Subcutaneous abdominal adipose tissue (tissue), 5 donors: ENCODE results near the gene LARP4.
"Not testable (repeated sequence)": the region's sequence is repeated elsewhere in the genome, so short reads cannot be mapped to it uniquely, and the experiment has no call there.

Experiments used
- H3K27ac ChIP-seq: one replicate; pipeline ENCODE4 v1.7.0; 2013; ENCODE audit warnings: low read depth, mild to moderate bottlenecking, inconsistent platforms, low read length, moderate library complexity
- H3K27me3 ChIP-seq, 5 donors: one replicate each; pipeline ENCODE4 v1.7.0; 2013; ENCODE audit warnings: low read length in 5 of 5, inconsistent platforms in 1 of 5; ENCODE audit not compliant: control insufficient read depth in 5 of 5, insufficient read depth in 4 of 5
- H3K36me3 ChIP-seq, 5 donors: one replicate each; pipeline ENCODE4 v1.7.0; 2013; ENCODE audit warnings: low read length in 5 of 5; ENCODE audit not compliant: control insufficient read depth in 5 of 5, insufficient read depth in 5 of 5
- H3K4me1 ChIP-seq, 5 donors: one replicate each; pipeline ENCODE4 v1.7.0; 2013; ENCODE audit warnings: low read length in 5 of 5, mild to moderate bottlenecking in 3 of 5, moderate library complexity in 1 of 5; ENCODE audit not compliant: control insufficient read depth in 5 of 5, insufficient read depth in 5 of 5
- H3K4me3 ChIP-seq, 5 donors: one replicate each; pipeline ENCODE4 v1.7.0; 2013; ENCODE audit warnings: low read length in 5 of 5, low read depth in 1 of 5
- H3K9ac ChIP-seq, 5 donors: one replicate each; pipeline ENCODE4 v1.7.0; 2013; ENCODE audit warnings: low read length in 5 of 5, mild to moderate bottlenecking in 4 of 5, moderate library complexity in 3 of 5
- H3K9me3 ChIP-seq, 5 donors: one replicate each; pipeline ENCODE4 v1.7.0; 2013; ENCODE audit warnings: low read length in 5 of 5; ENCODE audit not compliant: control insufficient read depth in 5 of 5
- donor health status: healthy.
- donor health status: healthy.
- donor health status: healthy.
- donor health status: healthy.
- donor health status: healthy.

The LARP4 gene

DNA sequence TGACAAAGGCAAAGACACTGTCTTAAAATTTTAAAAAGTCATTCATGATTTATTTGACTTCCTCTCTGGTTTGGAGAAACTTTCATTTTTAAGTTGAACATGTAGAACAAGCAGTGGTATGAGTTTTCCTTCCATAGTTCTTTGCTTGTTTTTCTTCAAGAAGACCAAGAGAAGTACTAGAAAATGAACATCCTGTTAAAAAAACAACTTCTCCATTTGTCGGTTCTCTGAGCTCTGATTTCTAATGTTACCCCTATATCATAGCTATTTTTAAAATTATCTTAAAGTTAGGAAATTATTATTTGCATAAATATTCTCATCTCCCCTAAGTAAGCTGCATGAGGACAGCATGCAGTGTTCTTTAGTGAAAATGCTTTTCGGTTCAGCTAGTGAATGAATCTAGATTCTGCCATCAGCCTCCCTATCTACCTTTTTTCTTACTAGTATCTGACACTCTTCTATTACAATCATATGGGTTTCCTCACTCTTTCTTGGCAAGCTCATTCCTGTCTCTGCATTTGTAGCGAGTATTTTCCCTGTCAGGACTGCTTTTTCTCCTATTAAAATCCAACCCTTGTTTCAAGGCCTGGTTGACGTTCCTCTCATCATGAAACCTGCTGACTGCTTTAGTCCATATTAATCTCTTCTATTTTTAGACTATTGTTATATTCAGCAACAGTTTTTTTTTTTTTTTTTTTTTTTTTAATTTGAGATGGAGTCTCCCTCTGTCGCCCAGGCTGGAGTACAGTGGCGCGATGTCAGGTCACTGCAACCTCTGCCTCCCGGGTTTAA lies 119.9 kb downstream of the LARP4 start:
- Histone ChIP-seq H3K36me3 (peaks cover 0 to 4% (median 0%) of the 10 kb centered on the region in 5 donors), H3K4me3 (no peak overlapping the region), H3K27me3 (no peaks in the 10 kb centered on the region), H3K4me1 (peaks cover 0 to 32% (median 21%) of the 10 kb centered on the region in 5 donors), H3K9me3 (no peaks in the 10 kb centered on the region), H3K9ac (peak overlapping the region in 1 of 5 donors; percentile 45), H3K27ac (no peak overlapping the region)

DNA sequence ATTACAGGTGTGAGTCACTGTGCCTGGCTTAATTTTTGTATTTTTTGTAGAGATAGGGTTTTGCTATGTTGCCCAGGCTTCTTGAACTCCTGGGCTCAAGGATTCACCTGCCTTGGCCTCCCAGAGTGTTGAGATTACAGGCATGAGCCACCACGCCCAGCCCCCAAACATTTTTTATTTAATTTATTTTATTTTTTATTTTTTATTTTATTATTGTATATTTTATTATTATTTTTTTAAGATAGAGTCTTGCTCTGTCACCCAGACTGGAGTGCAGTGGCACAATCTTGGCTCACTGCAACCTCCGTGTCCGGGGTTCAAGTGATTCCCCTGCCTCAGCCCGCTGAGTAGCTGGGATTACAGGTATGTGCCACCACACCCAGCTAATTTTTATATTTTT lies 121.1 kb downstream of the LARP4 start:
- not testable (repeated sequence) for H3K27ac ChIP-seq, H3K4me3 ChIP-seq, H3K36me3 ChIP-seq, H3K9ac ChIP-seq, H3K27me3 ChIP-seq, H3K9me3 ChIP-seq
- peaks cover 0 to 32% (median 21%) of the 10 kb centered on the region in 5 donors for H3K4me1 ChIP-seq

DNA sequence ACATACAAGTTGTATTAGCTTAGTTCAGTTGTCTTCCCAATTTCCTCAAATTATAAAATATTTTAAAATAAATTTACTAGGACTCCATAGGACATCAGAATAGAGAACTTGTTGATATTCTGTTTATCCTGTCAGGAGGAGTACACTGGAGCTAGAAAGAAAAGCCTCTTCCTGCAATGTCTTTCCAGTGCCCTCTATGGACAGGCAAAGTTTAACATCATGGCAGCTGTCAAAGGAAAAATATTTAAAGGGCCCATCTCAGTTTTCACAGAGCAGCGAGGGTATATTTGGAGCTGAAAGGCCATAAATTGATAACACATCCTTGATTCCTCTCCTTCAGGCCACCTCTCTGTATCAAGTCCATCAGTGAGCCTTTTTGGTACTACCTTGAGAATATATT lies 123.1 kb downstream of the LARP4 start:
- Histone ChIP-seq H3K9me3 (no peaks in the 10 kb centered on the region), H3K4me1 (peaks cover 0 to 16% (median 9%) of the 10 kb centered on the region in 5 donors), H3K36me3 (peaks cover 0 to 4% (median 0%) of the 10 kb centered on the region in 5 donors), H3K9ac (no peak overlapping the region), H3K27me3 (no peaks in the 10 kb centered on the region), H3K4me3 (no peak overlapping the region), H3K27ac (no peak overlapping the region)

DNA sequence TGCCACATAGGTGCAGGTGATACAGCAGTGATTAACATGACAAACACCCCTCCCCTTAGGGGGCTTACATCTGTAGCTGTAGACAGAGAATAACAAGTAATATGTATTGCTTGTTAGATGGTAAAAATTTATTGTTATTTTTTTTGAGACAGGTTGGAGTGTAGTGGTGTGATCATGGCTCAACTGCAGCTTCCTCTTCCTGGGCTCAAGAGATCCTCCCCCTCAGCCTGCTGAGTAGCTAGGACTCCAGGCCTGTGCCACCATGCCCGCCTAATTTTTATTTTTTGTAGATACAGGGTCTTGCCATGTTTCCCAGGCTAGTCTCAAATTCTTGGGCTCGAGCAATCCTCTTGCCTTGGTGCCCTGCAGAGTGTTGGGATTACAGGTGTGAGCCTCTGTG lies 123.9 kb downstream of the LARP4 start:
- H3K27ac ChIP-seq, result no peak overlapping the region
- H3K9me3 ChIP-seq, result no peaks in the 10 kb centered on the region
- H3K36me3 ChIP-seq, result peaks cover 0 to 4% (median 0%) of the 10 kb centered on the region in 5 donors
- H3K27me3 ChIP-seq, result no peaks in the 10 kb centered on the region
- peaks cover 0 to 20% (median 12%) of the 10 kb centered on the region in 5 donors for H3K4me1 ChIP-seq
- no peak overlapping the region for H3K4me3 ChIP-seq
- no peak overlapping the region for H3K9ac ChIP-seq

DNA sequence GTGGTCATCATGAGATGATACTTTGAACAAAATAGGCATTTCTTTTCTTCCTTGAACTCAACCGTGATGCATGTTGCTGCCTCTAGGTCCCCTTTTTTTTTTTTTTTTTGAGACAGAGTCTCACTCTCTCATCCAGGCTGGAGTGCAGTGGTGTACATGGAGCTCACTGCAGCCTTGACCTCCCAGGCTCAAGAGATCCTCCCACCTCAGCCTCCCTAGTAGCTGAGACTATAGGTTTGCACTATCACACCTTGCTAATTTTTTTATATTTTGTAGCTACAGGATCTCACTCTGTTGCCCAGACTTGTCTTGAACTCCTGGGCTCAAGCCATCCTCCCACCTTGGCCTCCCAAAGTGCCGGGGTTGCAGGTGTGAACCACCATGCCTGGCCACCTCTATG lies 124.7 kb downstream of the LARP4 start:
- H3K36me3 ChIP-seq, result peaks cover 0 to 4% (median 0%) of the 10 kb centered on the region in 5 donors
- no peak overlapping the region for H3K4me3 ChIP-seq
- no peaks in the 10 kb centered on the region for H3K9me3 ChIP-seq
- no peak overlapping the region for H3K27ac ChIP-seq
- H3K27me3 ChIP-seq, result no peaks in the 10 kb centered on the region
- no peak overlapping the region for H3K9ac ChIP-seq
- peaks cover 0 to 16% (median 8%) of the 10 kb centered on the region in 5 donors for H3K4me1 ChIP-seq

DNA sequence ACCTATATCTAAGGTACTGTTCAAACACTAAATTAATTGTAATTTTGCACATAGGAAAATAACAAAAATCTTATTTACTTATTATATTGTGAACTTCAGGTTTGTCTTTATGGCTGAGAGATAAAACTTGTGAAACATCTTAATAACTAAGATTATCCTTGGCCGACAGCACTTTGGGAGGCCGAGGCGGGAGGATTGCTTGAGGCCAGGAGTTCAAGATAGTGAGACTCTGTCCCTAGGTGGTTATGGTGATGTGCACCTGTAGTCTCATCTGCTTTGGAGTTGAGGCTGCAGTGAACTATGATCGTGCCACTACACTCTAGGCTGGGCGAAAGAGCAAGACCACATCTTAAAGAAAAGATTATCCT lies 126.7 kb downstream of the LARP4 start:
- H3K4me1 ChIP-seq, result peaks cover 0 to 7% (median 5%) of the 10 kb centered on the region in 5 donors
- H3K9me3 ChIP-seq, result no peaks in the 10 kb centered on the region
- no peak overlapping the region for H3K4me3 ChIP-seq
- no peak overlapping the region for H3K27ac ChIP-seq
- H3K9ac ChIP-seq, result no peak overlapping the region
- no peaks in the 10 kb centered on the region for H3K27me3 ChIP-seq
- peaks cover 0 to 4% (median 0%) of the 10 kb centered on the region in 5 donors for H3K36me3 ChIP-seq

DNA sequence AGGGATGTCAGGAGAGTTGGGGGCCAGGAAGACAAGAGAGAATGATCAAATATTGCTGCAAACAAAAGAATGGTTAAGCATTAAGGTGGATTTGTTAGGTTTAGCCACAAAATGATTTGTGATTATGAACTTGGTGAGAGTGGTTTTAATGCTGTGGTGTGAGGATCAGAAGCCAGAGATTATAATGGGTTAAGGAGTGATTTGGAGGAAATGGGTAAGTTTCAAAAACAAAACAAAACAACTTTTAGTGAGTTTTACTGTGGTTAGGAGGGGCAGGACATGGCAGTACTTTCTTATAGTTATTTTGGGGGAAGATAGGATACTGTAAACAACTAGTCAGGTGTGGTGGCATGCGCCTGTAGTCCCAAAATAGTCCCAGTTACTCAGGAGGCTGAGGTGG lies 128.1 kb downstream of the LARP4 start:
- Histone ChIP-seq H3K4me1 (peaks cover 0 to 12% (median 7%) of the 10 kb centered on the region in 5 donors), H3K36me3 (peaks cover 0 to 3% (median 0%) of the 10 kb centered on the region in 5 donors), H3K27me3 (no peaks in the 10 kb centered on the region), H3K27ac (no peak overlapping the region), H3K9ac (peak overlapping the region in 1 of 5 donors; percentile 6), H3K4me3 (no peak overlapping the region), H3K9me3 (no peaks in the 10 kb centered on the region)

DNA sequence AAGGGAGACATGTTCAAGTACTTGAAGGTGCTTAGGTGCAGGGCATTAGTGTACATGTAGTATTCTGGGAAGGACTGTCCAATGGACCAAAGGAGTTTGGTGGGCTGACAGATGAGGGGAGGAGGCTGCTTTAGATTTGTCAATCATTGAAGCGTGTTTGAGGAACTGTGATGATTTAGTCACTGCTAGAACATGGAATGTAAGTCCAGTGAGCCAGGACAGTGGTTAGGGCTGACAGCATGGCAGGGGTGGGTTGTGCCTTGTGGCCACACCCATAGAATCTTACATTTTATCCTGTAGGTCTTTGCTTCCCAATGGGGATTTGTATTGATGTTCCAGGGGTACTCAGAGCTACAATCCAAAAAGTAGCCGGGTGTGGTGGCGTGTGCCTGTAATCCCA lies 128.7 kb downstream of the LARP4 start:
- Histone ChIP-seq H3K27ac (no peak overlapping the region), H3K4me3 (no peak overlapping the region), H3K4me1 (peaks cover 0 to 12% (median 7%) of the 10 kb centered on the region in 5 donors), H3K9ac (no peak overlapping the region), H3K36me3 (no peaks in the 10 kb centered on the region), H3K9me3 (no peaks in the 10 kb centered on the region), H3K27me3 (no peaks in the 10 kb centered on the region)
